Neural cell (in vitro differentiated cells): ENCODE data around the gene LCP2. TPM values are rescaled to one million over a fixed set of nuclear protein-coding genes. Genes with fewer than 3 reads are reported as not detected.

Source experiments
- H2AFZ ChIP-seq: fragments of 200-600, 300-800 bp; sonication (generic), shearing (Covaris generic); 2 replicates; pipeline ENCODE4 v1.6.0; 2014; ENCODE audit warnings: low read depth, mild to moderate bottlenecking, antibody characterized with exemption, low read length, moderate library complexity
- H3F3A ChIP-seq: fragments of 200-600 bp; shearing (Covaris generic); 2 replicates; pipeline ENCODE4 v1.6.1; 2016; ENCODE audit warnings: mild to moderate bottlenecking, moderate library complexity, mixed read lengths, antibody characterized with exemption, low read length; ENCODE audit not compliant: insufficient read depth, poor library complexity, severe bottlenecking
- H3K27ac ChIP-seq: fragments of 200-600, 300-800 bp; sonication (generic), shearing (Covaris generic); 2 replicates; pipeline ENCODE4 v1.5.1; 2014; ENCODE audit warnings: mild to moderate bottlenecking, low read length, moderate library complexity
- H3K27me3 ChIP-seq: fragments of 300-800, 200-600 bp; sonication (generic), shearing (Covaris generic); 2 replicates; pipeline ENCODE4 v1.6.0; 2014; ENCODE audit warnings: mild to moderate bottlenecking, low read depth, low read length, moderate library complexity; ENCODE audit not compliant: insufficient read depth
- H3K36me3 ChIP-seq: fragments of 300-800, 200-600 bp; sonication (generic), shearing (Covaris generic); 2 replicates; pipeline ENCODE4 v1.5.1; 2014; ENCODE audit warnings: mild to moderate bottlenecking, antibody characterized with exemption, low read length, moderate library complexity; ENCODE audit not compliant: insufficient read depth
- H3K4me2 ChIP-seq: fragments of 300-800, 200-600 bp; sonication (generic), shearing (Covaris generic); 2 replicates; pipeline ENCODE4 v1.6.0; 2014; ENCODE audit warnings: mild to moderate bottlenecking, low read length
- H3K4me3 ChIP-seq: fragments of 300-800, 200-600 bp; sonication (generic), shearing (Covaris generic); 2 replicates; pipeline ENCODE4 v1.5.1; 2014; ENCODE audit warnings: mild to moderate bottlenecking, low read length, moderate library complexity
- H3K79me2 ChIP-seq: fragments of 200-600 bp; shearing (Covaris generic); replicated peaks from 2 replicates; pipeline ENCODE4 v1.6.0; 2014; ENCODE audit warnings: mild to moderate bottlenecking, low read length, moderate library complexity; ENCODE audit not compliant: insufficient read depth
- H3K9ac ChIP-seq: fragments of 300-800, 200-600 bp; sonication (generic), shearing (Covaris generic); 2 replicates; pipeline ENCODE4 v1.6.1; 2016; ENCODE audit warnings: mild to moderate bottlenecking, low read length, mixed read lengths
- H3K9me2 ChIP-seq: fragments of 200-600 bp; shearing (Covaris generic); 2 replicates; pipeline ENCODE4 v1.6.1; 2016; ENCODE audit warnings: mild to moderate bottlenecking, low read length, mixed read lengths; ENCODE audit not compliant: insufficient read depth
- H3K9me3 ChIP-seq: fragments of 200-600, 300-800 bp; sonication (generic), shearing (Covaris generic); 2 replicates; pipeline ENCODE4 v1.6.1; 2016; ENCODE audit warnings: mild to moderate bottlenecking, mixed run types, low read length, moderate library complexity, mixed read lengths
- H4K20me1 ChIP-seq: fragments of 200-600 bp; shearing (Covaris generic); 2 replicates; pipeline ENCODE4 v1.6.1; 2016; ENCODE audit warnings: mild to moderate bottlenecking, mixed run types; ENCODE audit not compliant: insufficient read depth
- CTCF ChIP-seq: fragments of 450-650 bp; IDR thresholded peaks from 2 replicates; pipeline ENCODE4 v1.5.1; 2014; ENCODE audit warnings: antibody characterized with exemption, mild to moderate bottlenecking, moderate library complexity; ENCODE audit not compliant: poor library complexity, severe bottlenecking
- EP300 ChIP-seq: fragments of 450-650 bp; conservative IDR thresholded peaks from 2 replicates; pipeline ENCODE4 v1.6.1; 2014; ENCODE audit warnings: antibody characterized with exemption, mild to moderate bottlenecking, moderate library complexity; ENCODE audit not compliant: poor library complexity, severe bottlenecking
- EZH2 ChIP-seq: fragments of 200-600, 300-800 bp; shearing (Covaris generic), sonication (generic); IDR thresholded peaks from 2 replicates; pipeline ENCODE4 v1.6.1; 2014; ENCODE audit warnings: antibody characterized with exemption, low read length, borderline replicate concordance, mild to moderate bottlenecking; ENCODE audit not compliant: insufficient read depth, poor library complexity, severe bottlenecking
- MXI1 ChIP-seq: fragments of 450-650 bp; conservative IDR thresholded peaks from 2 replicates; pipeline ENCODE4 v1.6.1; 2014; ENCODE audit warnings: antibody characterized with exemption, mild to moderate bottlenecking; ENCODE audit not compliant: poor library complexity, severe bottlenecking
- POLR2AphosphoS5 ChIP-seq: IDR thresholded peaks from 2 replicates; pipeline ENCODE4 v1.6.1; 2012
- RAD21 ChIP-seq: fragments of 450-650 bp; conservative IDR thresholded peaks from 2 replicates; pipeline ENCODE4 v1.6.1; 2014; ENCODE audit warnings: antibody characterized with exemption, mild to moderate bottlenecking, moderate library complexity
- REST ChIP-seq: IDR thresholded peaks from 2 replicates; pipeline ENCODE4 v1.6.1; 2012; ENCODE audit warnings: borderline replicate concordance
- SMC3 ChIP-seq: fragments of 450-650 bp; conservative IDR thresholded peaks from 2 replicates; pipeline ENCODE4 v1.6.1; 2014; ENCODE audit warnings: antibody characterized with exemption, mild to moderate bottlenecking, moderate library complexity; ENCODE audit not compliant: poor library complexity
- TAF1 ChIP-seq: IDR thresholded peaks from 2 replicates; pipeline ENCODE4 v1.6.1; 2012; ENCODE audit warnings: low read depth
- polyA plus RNA-seq: library from polyadenylated mRNA; depleted of rRNA; stranded (reverse); fragments of >200 nt; gene quantifications from 2 replicates; pipeline ENCODE4 v1.2.3, GENCODE V29; 2014

The LCP2 gene
- polyA plus RNA-seq, 1 donor from 2014 or later = not detected

- TF ChIP-seq RAD21 (no peak), SMC3 (no peak), REST (no peak), EZH2 (no peak)
- no peak overlapping the region for H3K4me2 ChIP-seq
- H4K20me1 ChIP-seq = no peaks in the 10 kb centered on the region
- no peak overlapping the region for H3K27ac ChIP-seq
- no peak overlapping the region for H2AFZ ChIP-seq
- H3K36me3 ChIP-seq = no peaks in the 10 kb centered on the region
- H3K79me2 ChIP-seq = no peaks in the 10 kb centered on the region
- no peaks in the 10 kb centered on the region for H3K9me3 ChIP-seq
- no peaks in the 10 kb centered on the region for H3K27me3 ChIP-seq
- H3K4me3 ChIP-seq = no peak overlapping the region
- no peaks in the 10 kb centered on the region for H3K9me2 ChIP-seq
- H3K9ac ChIP-seq = no peak overlapping the region
- no peaks in the 10 kb centered on the region for H3F3A ChIP-seq
Observed at GRCh38 chr5:170338291-170338690, 40.7 kb upstream of the LCP2 start.

GRCh38 chr5:170337045-170337733, 39.6 kb upstream of the LCP2 start:
- Histone ChIP-seq H3K36me3 (no peaks in the 10 kb centered on the region), H3K4me3 (no peak overlapping the region), H3K27me3 (no peaks in the 10 kb centered on the region), H3K27ac (no peak overlapping the region), H3K79me2 (no peaks in the 10 kb centered on the region), H3K9me3 (no peaks in the 10 kb centered on the region), H3K9ac (no peak overlapping the region), H4K20me1 (no peaks in the 10 kb centered on the region), H3K9me2 (no peaks in the 10 kb centered on the region), H3K4me2 (no peak overlapping the region), H2AFZ (no peak overlapping the region), H3F3A (no peaks in the 10 kb centered on the region)
- TF ChIP-seq SMC3 = no peak
- TF ChIP-seq EP300 = no peak
- no peak for TF ChIP-seq RAD21
- no peak for TF ChIP-seq REST
- no peak for TF ChIP-seq CTCF
- TF ChIP-seq MXI1 = no peak
- no peak for TF ChIP-seq EZH2
- TF ChIP-seq POLR2AphosphoS5 = no peak
- TF ChIP-seq TAF1 = no peak
